ENCODE measurements around the gene PSG5.

GRCh38 chr19:43132696-43133095, 53.6 kb downstream of the PSG5 start:
- TF ChIP-seq, protein P1, sequence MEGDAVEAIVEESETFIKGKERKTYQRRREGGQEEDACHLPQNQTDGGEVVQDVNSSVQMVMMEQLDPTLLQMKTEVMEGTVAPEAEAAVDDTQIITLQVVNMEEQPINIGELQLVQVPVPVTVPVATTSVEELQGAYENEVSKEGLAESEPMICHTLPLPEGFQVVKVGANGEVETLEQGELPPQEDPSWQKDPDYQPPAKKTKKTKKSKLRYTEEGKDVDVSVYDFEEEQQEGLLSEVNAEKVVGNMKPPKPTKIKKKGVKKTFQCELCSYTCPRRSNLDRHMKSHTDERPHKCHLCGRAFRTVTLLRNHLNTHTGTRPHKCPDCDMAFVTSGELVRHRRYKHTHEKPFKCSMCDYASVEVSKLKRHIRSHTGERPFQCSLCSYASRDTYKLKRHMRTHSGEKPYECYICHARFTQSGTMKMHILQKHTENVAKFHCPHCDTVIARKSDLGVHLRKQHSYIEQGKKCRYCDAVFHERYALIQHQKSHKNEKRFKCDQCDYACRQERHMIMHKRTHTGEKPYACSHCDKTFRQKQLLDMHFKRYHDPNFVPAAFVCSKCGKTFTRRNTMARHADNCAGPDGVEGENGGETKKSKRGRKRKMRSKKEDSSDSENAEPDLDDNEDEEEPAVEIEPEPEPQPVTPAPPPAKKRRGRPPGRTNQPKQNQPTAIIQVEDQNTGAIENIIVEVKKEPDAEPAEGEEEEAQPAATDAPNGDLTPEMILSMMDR (IDR thresholded peaks at IDR 0.05; ENCODE audit: low read depth, low read length): no peak
- TF ChIP-seq POLR2A (IDR thresholded peaks at IDR 0.05; ENCODE audit: extremely low read depth, insufficient read length): no peak
- no peak for TF ChIP-seq MAX (IDR thresholded peaks at IDR 0.05; ENCODE audit: low read depth, low read length)
- no peak for TF ChIP-seq MYC (IDR thresholded peaks at IDR 0.05; ENCODE audit: low read depth, low read length)

Data from NB4 (cell line).